ENCODE measurements around the gene PRR5.

Gene PRR5

GRCh38 chr22:44693756-44694155 is 8.2 kb upstream of the PRR5 start:
- no peak for DNase-seq

DNA sequence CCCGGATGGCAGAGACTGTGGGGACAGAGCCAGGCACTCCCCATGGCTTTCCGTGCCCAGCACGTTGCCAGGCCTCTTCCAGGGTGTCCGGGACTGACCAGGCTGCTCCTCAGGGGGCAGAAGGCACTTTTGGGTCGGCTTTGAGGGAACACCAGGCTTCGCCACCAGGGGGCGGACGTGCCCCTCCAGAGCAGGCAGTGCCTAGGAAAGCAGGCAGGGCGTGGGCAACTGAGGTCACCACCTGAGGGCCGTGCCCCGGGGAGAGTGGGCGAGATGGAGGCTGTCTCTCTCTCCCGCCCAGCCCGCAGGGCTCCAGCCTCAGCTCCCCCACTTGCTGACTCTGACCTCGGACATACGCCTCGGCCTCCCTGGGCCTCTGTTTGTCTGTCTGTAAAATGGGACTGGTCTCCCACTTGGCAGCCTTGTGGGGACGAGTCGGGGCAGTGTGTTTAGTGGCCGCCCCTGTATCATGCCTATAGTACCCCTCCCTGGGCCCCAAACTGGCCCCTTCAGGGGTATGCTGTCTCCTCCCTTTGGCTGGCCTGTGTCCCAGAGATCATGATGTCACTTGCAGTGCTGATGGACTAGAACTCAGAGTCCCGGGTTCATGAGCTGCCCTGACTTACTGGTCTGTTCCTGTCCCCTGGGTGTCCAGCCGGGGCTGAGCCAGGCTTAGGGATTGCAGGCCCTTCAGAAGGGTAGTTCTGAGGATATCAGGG is 4.4 kb upstream of the PRR5 start:
- peak; percentile 90 for DNase-seq

- DNase-seq: no peak
Measured at GRCh38 chr22:44698531-44699421, 3.2 kb upstream of the PRR5 start.

GRCh38 chr22:44700456-44700855 is 1.5 kb upstream of the PRR5 start:
- DNase-seq: no peak

DNA sequence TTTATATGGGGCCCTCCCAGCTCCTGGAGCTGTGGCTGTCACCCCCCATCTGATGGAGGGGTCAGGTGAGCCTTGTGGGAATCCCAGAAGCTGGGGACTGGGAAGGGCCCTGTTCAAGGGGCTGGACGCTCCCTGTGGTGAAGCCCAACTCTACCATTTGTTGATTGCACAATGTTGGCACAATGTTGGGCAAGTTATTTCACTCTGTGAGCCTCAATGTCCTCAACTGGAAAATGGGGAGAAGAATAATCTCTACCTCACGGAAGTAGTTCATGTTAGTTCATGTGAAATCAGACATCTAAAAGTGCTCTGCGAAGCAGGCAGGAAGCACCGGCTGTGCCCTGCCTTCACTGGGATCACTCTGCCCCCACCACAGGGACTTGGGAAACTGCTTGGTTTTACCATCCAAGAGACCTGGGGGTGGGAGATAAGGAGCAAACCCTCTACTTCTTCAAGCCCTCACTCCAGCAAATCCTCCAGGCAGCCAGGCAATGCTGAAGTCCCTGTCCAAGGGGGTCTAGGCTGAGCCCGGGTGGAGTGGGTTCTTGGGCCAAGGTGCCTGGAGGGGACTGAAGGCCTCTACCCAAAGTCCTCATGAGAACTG is 715 bp upstream of the PRR5 start:
- DNase-seq: peak; percentile 71

GRCh38 chr22:44702479-44703198 is 635 bp downstream of the PRR5 start:
- DNase-seq: peak; percentile 47

DNA sequence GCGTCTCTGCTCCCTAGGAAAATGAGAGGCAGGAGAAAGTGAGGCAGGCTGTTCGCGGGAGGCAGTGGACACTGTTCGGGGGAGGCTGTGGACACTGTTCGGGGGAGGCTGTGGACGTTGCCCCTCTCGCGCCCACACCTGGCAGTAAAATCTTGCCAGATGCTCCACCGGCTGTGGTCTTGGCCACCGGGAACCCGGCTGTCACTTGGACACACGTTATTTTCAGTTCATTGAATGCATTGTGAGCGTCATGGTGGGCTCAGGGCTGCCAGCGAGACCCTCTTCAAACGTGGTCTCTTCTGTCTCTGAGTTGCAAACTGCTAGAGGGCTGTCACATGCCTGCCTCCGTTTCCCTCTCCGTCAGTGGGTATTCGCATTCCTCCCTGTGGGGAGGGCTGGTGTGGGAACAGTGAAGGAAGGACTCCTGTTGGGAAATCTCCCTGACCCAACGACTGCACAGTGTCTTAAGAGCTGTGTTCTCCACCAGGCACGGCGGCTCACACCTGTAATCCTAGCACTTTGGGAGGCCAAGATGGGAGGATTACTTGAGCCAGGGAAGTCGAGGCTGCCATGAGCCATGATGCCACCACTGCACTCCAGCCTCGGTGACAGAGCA is 1.4 kb downstream of the PRR5 start:
- DNase-seq: no peak

- DNase-seq: no peak
Measured at GRCh38 chr22:44704159-44705021, 2.4 kb downstream of the PRR5 start.

GRCh38 chr22:44705022-44705297 is 3.0 kb downstream of the PRR5 start:
- DNase-seq: no peak

GRCh38 chr22:44706488-44706887 is 4.5 kb downstream of the PRR5 start:
- no peak for DNase-seq

GRCh38 chr22:44707178-44707577 is 5.2 kb downstream of the PRR5 start:
- DNase-seq: no peak

DNA sequence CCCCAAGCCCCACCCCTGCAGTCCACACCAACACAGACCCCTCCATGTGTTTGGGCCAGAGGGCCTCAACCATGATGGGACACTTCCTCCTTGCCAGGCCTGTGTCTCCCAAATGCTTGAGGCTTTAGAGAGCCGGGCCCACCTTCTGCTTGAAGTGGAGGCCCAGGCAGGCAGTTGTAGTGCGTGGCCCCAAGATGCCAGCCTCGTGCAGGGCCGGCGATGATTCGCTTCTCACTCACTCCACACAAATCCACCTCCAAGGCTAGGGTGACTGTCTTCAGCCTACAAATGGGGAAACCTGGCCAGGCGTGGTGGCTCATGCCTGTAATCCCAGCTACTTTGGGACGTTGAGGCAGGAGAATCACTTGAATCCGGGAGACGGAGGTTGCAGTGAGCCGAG is 5.7 kb downstream of the PRR5 start:
- DNase-seq: no peak

GRCh38 chr22:44709881-44710392 is 7.9 kb downstream of the PRR5 start:
- DNase-seq: no peak

DNA sequence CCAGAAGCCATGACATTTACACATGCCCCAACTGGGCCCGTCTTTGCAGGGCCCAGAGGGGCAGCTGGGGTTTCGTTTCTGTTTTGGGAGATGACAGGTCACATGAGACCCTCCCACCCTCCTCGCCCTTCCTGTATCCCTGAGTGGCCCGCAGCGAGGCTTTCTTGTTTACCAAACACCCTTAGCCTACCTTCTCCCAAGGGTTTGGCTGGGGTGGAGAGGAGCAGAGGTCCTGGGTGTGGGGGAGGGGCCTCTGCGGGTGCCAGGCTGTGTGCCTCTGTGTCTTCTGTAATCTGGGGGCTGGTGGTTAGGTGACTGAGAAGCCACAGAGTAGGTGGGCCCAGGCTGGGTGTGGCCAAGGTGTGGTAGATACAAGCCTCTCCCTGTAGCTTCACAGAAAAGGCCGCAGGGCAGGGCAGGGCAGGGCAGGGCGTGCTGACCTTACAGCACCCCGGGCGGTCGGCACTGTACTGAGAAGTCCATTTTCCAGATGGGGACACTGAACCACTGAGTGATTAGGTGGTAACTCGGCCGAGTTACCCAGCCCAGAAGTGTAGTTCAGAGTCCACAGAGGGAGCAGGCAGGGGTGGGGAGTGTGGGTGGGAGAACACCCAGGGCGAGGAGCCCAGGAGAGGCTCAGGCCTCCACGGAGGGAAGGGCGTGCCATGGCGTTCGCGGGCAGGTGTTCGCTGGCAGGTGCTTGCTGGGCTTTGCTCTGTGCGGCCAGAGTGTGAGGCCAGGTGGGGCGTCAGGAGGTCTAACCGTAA is 8.7 kb downstream of the PRR5 start:
- peak; percentile 43 for DNase-seq

DNA sequence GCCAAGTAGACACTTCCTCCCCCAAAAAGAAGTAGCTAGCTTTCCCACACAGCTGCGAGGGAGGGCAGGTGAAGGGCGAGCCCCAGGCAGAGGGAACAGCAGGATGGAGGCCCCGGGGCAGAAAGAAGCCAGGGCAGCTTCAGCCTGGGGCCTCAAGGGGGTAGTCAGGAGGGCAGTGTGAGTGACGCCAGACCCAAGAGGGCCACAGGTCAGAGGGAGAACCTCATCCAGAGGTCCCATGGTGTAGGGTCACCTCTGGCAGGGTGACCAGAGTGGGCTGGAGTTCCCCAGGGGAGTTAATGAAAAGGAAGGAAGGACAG is 9.2 kb downstream of the PRR5 start:
- DNase-seq: no peak

DNA sequence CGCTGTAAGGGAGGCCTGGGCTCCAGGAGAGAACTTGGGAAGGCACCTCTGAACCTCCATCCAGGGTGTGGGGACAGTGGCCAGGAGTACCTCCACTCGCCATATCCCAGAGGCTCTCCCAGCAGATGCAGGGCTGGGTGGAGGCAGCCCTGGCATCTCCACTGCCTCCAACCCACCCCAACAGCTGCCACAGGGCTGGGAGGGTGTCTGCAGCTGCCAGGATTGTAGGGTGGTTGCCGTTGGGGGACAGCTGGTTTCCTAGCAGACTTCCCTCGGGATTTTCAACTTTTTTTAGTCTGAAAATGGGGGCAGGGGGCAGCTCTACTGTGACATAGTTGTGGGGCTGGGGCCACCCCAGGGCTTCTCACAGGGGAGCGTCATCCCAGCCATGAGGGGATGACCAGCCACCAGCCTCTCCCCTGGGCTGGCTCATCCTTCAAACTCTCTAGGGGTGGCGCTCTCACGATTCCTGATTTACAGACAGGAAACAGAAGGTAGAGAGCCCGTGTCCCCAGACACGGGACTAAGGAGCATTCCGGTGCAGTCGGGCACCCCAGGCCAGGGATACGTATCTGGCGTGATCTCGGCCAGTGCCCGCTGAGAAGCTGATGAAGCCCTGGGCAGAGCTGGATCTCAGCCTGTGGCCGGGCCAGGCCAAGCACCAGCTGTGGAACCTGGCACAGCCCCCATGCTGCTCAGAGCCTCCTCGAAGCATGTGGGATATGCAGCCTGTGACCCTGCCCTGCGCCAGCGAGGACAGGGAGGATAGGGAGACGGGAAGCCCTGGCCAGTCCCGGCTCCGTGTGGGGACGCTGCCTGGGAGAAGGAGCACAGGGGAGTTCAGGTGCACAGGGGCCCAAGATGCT is 9.9 kb downstream of the PRR5 start:
- no peak for DNase-seq

DNA sequence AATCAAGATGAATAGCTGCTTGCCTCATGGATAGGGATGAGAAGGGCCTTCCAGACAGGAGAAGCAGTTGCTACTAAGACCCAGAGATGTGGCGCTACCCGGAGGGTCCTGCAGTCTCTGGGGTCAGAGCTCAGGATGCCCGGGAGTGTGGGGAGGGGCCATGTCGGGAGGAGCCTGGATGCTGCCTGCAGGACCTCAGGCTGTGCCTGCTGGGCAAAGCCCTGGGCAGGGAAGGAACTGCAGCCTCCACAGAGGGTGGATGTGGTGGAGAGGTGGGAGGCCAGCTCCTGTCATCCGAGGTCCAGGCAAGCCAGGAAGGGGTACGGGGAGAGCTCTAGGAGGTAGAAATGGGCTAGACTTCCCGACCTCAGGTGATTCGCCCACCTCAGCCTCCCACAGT is 11.0 kb downstream of the PRR5 start:
- no peak for DNase-seq

- DNase-seq: no peak
Measured at GRCh38 chr22:44714703-44715350, 12.8 kb downstream of the PRR5 start.

GRCh38 chr22:44718418-44718817 is 16.4 kb downstream of the PRR5 start:
- no peak for DNase-seq
